Mononuclear cell (primary cell): ENCODE data around the gene NPAS3. TPM values are rescaled to one million over a fixed set of nuclear protein-coding genes. Genes with fewer than 3 reads are reported as not detected.

Experiments used
- H3K27me3 ChIP-seq: 2 replicates; pipeline ENCODE4 v1.6.0; 2011; ENCODE audit warnings: low read length, control low read depth; ENCODE audit not compliant: insufficient read depth
- H3K4me1 ChIP-seq: 2 replicates; pipeline ENCODE4 v1.5.1; 2011; ENCODE audit warnings: mild to moderate bottlenecking, low read length, control low read depth; ENCODE audit not compliant: insufficient read depth
- H3K4me3 ChIP-seq: 2 replicates; pipeline ENCODE4 v1.5.1; 2011; ENCODE audit warnings: mild to moderate bottlenecking, low read length, moderate library complexity
- H3K9me3 ChIP-seq: 2 replicates; pipeline ENCODE4 v1.5.1; 2011; ENCODE audit warnings: low read depth, mild to moderate bottlenecking, control low read depth, low read length
- total RNA-seq: library from RNA; depleted of rRNA; stranded (reverse); fragments of >200 nt; gene quantifications from one replicate; pipeline ENCODE4 v1.2.3, GENCODE V29; 2012

NPAS3 gene
- total RNA-seq, 1 donor: not detected

DNA sequence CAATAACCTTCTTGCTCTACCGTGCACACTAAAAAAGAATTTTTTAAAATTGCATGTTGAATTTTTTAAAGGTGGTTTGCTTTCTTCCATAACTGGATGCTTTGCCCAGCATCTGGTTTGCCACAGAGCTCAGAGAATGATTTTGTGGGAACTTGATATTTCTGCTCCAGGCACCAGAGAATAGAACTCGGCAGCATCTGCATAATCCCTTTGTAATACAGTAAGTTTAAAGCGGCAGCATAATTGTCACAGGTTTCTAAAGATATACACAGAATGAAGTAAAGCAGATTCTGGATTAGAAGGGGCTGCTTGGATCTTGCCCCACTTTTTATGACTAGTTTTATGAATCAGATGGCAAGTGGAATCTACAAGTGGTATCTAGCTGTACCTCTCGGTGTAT, 352.0 kb downstream of the NPAS3 start:
- no peaks in the 10 kb centered on the region for H3K9me3 ChIP-seq
- H3K4me3 ChIP-seq: no peak overlapping the region
- H3K4me1 ChIP-seq: no peaks in the 10 kb centered on the region
- no peaks in the 10 kb centered on the region for H3K27me3 ChIP-seq

DNA sequence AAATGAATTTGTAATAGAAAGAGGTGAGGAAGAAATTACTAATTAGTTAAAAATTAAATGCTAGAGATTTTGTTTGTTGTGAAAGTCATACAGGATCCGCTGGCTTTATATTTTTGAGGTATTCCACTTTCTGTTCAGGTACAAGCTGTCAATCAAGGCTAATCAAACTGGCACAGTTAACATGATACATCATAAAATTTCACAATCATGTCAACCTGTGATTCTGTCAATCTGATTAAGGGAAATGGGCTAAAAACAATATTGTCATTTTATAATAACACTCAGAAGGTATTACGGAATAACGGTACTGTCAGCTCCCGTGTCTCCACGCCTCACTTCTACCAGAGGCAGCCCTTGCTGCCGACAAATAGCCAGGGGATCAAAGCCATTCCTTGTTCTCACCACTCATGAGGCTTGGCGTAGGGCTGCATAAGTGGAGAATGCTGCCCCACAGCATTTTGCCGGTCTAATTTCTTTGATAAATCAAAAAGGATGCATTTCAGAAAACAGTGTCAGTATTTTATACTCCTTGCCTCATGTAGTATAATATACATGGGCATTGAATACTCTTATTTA, 352.9 kb downstream of the NPAS3 start:
- Histone ChIP-seq H3K9me3 (no peaks in the 10 kb centered on the region), H3K27me3 (no peaks in the 10 kb centered on the region), H3K4me3 (no peak overlapping the region), H3K4me1 (no peaks in the 10 kb centered on the region)

DNA sequence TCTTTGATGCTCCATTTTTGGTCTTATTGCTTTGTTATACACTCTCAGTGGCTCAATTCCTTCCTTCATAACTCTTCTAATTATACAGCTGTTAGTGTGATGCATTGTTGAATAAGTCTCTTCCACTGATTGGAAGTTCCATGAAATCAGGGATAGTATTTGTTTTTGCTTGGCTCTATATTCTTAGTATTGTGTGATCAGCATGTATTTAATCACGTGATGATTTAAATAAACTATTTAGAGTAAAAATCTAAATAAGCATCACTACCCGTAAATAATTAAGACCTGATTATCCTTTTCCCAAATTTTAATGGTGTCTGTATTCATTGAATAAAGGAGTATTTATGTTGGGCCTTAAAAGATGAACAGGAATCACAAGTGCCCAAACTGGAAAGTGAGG, 355.7 kb downstream of the NPAS3 start:
- H3K27me3 ChIP-seq: no peaks in the 10 kb centered on the region
- H3K4me1 ChIP-seq: no peaks in the 10 kb centered on the region

DNA sequence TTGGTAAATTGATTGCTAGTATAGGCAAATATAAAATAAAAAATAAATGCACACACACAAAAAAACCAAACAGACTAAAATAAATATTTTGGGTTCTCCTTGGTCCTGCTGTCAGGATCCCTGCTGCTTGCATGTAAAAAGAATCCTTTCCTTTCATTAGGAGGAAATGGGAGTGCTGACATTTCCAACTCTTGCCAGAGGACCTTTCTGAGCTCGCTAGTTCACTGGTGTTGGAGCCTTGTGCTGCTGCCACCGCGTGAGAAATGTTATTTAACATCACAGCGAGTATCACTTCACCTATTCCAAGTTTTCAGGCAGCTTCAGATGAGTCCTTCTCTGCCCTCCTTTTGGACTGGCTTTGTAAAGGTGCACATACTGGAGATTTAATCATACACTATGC, 358.9 kb downstream of the NPAS3 start:
- Histone ChIP-seq H3K4me3 (no peak overlapping the region), H3K27me3 (no peaks in the 10 kb centered on the region), H3K4me1 (no peaks in the 10 kb centered on the region), H3K9me3 (no peaks in the 10 kb centered on the region)

More for the DNA sequence above, 355.7 kb downstream of the NPAS3 start:
- Histone ChIP-seq H3K9me3 (no peaks in the 10 kb centered on the region), H3K4me3 (no peak overlapping the region)

DNA sequence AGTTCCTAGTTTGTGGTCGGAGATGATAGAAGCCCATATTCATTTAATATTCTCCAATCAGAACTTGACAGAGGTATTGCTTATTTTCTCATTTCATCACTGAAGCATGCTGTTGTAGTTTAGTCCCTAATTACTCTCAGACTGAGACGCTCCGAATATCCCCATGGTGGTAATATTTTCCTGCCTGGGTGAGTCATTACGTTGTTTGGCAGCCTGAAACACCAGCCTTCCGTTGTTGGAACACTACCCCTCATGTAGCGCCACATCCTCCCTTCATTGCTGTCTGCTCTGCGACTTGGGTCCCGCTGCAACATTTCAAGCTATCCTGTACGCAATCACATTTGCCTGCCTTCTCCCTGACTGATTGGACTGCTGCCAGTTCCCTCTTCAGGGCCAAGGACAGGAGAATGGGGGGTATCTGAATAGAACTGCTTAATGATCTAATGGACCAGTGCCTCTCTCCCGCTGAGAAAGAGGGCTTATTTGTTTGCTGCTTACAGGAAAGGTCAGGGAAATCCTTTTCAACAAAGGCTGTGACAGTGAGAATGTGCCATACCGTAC, 369.1 kb downstream of the NPAS3 start:
- Histone ChIP-seq H3K4me1 (no peaks in the 10 kb centered on the region), H3K9me3 (no peaks in the 10 kb centered on the region), H3K4me3 (no peak overlapping the region), H3K27me3 (no peaks in the 10 kb centered on the region)

DNA sequence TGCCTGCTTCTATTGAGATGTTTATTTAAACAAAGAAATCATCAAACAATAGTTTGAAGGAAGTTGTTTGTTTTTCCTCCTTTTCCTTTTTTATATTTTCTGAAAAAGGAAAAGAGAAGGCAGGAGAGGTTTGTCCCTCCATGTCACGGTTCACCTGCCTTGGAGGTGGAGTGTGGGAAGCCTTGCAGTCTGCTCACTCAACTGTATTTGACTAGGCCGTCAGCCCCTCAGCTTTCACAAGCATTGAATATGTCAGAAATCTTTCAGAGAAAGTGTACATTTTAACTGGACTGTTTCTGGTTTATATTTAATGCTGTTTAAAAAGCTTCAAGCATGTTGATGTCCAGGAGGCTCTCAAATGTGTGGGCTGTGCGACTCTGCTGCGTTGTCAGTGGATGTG, 370.4 kb downstream of the NPAS3 start:
- Histone ChIP-seq H3K27me3 (no peaks in the 10 kb centered on the region), H3K4me1 (no peaks in the 10 kb centered on the region), H3K9me3 (no peaks in the 10 kb centered on the region), H3K4me3 (no peak overlapping the region)

DNA sequence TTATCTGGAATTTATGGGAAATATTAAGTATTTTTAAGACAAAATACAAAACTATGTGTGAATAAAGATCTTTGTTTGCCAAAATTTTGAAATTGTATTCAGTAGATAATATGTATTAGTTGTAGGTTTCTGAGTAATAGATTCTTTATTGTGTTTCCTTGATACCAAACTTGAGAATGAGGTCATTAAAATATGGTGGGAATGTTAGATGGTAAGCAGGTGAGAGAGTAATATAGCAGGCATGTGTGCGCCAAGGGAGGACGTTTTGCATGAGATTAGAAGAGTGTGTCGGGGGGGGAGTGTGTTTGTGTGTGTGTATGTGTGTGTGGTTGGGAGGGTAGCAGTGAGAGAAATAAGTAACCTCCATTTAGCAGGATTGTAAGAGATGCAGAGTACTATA, 376.5 kb downstream of the NPAS3 start:
- no peak overlapping the region for H3K4me3 ChIP-seq
- H3K9me3 ChIP-seq: no peaks in the 10 kb centered on the region
- no peaks in the 10 kb centered on the region for H3K27me3 ChIP-seq
- no peaks in the 10 kb centered on the region for H3K4me1 ChIP-seq

DNA sequence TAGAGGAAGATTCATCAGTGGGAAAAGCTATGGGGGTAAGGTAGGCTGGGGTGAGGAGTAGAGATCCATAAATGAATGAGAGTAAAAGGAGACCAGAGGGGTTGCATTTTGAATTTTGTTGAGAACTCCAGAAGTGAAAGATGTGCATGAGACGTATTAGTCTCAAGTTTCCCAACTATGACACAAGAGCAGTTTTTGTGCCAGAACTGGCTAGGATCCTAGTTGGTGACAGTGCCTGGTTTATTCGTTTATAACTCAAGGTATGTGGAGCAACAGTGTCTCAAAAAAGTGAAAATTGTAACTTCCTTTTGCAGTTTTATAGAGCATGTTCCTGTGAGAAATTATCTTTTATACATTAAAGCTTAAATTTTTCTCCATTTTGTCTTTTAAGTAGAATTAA, 377.0 kb downstream of the NPAS3 start:
- H3K27me3 ChIP-seq: no peaks in the 10 kb centered on the region
- no peaks in the 10 kb centered on the region for H3K4me1 ChIP-seq
- no peaks in the 10 kb centered on the region for H3K9me3 ChIP-seq
- no peak overlapping the region for H3K4me3 ChIP-seq

DNA sequence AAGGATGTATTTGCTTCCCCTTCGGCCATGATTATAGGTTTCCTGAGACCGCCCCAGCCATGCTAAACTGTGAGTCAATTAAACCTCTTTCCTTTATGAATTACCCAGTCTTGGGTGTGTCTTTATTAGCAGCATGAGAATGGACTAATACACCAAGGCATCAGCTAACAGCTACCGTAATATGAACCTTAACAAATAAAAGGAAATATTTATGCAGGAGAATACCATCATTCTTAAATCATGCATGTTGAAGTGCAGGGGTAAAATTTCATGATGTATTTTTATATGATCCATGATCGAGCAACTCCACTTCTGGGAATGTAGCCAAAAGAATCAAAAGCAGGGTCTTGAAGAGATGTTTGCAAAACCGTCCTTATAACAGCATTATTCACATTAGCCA, 379.0 kb downstream of the NPAS3 start:
- Histone ChIP-seq H3K4me3 (no peak overlapping the region), H3K9me3 (no peaks in the 10 kb centered on the region), H3K4me1 (no peaks in the 10 kb centered on the region), H3K27me3 (no peaks in the 10 kb centered on the region)

DNA sequence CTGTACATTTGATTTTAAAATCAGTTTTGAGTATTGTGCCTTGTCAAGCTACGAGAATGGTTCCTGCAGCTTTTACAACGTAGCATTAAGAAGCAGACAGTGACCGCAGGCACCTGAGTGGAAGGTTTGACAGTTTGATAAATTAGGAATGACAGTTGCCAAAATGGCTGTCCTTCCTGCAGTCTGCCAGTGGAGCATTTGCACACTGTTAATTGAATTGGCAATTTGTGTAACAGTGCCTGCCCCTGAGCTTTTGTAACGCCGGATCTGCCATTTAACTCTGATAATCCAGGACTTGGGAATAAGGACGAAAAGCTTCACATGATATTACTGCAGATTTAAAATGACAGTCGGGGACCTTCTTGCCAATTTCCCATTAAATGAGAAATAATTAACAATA, 385.3 kb downstream of the NPAS3 start:
- Histone ChIP-seq H3K4me3 (no peak overlapping the region), H3K9me3 (no peaks in the 10 kb centered on the region), H3K27me3 (no peaks in the 10 kb centered on the region), H3K4me1 (no peaks in the 10 kb centered on the region)

DNA sequence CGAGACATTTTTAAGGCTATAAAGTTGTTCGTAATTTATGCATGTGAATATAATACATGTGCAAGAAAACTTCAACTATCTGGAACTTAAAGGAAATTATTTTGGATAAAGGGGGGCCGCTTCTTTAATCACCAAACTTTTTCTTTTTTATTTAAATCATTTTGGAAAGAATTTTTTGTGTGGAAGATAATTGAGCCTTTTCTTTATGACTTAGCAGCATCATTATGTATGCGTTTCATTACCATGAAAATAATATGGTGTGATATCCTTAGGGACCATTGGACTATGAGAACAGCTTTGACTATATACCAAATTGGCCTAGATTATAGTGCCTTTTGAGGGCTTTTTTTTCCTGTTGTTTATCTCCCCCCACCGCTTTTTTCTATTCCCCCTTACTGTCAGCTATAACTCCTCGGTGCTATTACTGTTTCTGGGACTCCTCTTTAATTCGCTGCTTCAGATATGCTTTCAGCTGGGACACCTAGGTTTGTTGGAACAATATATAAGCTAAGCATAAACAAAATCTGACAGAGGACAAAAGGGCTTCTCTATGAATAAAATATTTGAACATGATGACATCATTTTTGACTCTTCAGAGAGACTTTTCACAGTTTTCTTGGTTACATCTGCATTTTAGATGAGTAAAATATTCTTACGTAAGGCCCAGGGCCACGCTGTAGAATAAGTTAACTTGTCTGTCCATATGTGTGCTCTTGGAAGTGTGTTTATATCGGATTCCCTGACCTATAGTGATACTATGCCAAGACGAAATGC, 392.7 kb downstream of the NPAS3 start:
- H3K27me3 ChIP-seq: no peaks in the 10 kb centered on the region
- no peak overlapping the region for H3K4me3 ChIP-seq
- no peaks in the 10 kb centered on the region for H3K9me3 ChIP-seq
- H3K4me1 ChIP-seq: no peaks in the 10 kb centered on the region

DNA sequence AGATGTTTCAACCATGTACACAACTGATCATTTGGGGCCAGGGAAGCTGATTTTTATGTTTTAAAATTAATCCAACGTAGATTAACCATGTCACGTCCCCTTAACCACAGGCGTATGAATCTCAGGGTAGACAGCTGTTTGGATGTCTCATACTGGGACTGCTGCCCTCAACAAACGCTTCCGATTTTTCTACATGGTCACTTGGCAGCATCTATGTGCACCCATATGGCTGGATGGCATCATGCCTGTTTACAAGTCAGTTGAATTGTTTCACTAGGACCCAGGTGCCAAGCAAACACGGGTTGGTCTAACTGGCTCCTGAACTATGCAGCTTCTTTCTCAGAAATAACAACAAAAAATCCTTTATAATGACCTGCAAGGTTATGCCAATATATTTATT, 393.8 kb downstream of the NPAS3 start:
- H3K9me3 ChIP-seq: no peaks in the 10 kb centered on the region
- H3K4me3 ChIP-seq: no peak overlapping the region
- no peaks in the 10 kb centered on the region for H3K27me3 ChIP-seq
- H3K4me1 ChIP-seq: no peaks in the 10 kb centered on the region

DNA sequence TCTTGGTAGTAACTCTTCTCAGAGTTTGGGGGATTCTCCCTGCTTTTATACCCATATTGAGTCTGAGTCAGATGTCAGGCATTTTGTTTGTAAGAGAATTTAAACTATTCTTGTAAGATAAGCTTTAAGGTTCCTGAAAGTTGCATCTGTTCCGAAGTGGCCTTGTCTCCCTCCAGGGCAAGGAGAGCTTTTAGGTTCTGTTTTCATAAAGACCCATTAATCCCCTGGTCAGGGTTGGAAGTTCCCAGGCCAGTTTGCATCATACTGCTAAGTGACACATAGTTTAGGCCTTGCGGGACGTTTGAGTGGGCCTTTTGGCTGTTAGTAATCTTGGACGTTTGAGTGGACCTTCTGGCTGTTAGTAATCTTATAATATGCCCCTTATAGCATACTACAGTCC, 396.7 kb downstream of the NPAS3 start:
- H3K9me3 ChIP-seq: no peaks in the 10 kb centered on the region
- no peaks in the 10 kb centered on the region for H3K27me3 ChIP-seq
- no peak overlapping the region for H3K4me3 ChIP-seq
- H3K4me1 ChIP-seq: no peaks in the 10 kb centered on the region

DNA sequence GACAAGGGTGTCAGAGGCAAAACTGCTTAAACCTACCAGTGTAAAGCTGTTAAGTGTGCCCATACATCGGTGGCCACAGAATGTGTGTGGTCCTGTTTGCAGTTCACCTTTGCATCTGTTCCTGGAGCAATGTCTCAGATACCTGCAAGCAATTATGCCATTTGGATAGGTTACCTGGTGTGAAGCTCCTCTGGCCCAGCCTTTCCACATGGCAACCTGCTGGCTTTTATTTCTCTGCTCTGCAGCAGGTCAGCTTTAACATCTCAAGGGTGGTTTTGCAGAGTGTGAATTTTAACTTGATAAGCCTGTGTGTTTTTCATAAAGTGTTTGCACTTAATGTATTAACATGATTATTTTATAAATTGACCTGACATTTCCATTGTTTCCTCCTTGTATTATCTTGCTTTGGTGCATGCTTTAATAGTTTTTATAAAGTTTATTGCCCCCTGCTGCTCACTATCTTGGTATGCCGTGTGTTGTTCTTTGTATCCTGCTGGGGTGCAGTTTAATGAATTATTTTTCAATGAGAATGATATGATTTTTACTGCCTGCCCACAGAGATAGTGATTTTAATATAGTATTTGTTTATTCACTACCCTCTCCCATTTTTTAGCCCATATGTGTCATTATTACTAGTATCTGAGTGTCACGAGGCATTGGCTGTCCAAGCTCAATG, 403.8 kb downstream of the NPAS3 start:
- Histone ChIP-seq H3K4me3 (no peak overlapping the region), H3K27me3 (no peaks in the 10 kb centered on the region), H3K4me1 (no peaks in the 10 kb centered on the region), H3K9me3 (no peaks in the 10 kb centered on the region)

DNA sequence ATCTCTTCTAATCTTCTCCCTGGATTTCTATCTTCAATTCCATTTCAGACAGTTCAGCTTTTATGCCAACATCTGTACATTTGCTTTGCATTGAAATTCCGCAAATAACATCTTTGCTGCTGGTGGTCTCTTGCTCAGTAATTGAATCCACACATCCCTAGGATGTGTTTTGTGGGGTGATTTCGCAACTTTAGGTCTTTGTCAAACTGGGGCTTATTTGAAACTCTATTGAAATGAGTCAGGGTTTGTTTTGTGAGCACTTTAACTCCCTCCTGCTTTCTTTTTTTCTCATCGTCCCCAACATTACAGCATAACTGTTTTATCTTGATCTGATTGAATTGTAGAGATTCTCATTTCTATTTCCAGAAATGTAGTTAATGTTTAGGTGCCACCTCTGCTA, 404.3 kb downstream of the NPAS3 start:
- H3K4me3 ChIP-seq: no peak overlapping the region
- H3K9me3 ChIP-seq: no peaks in the 10 kb centered on the region
- H3K4me1 ChIP-seq: no peaks in the 10 kb centered on the region
- no peaks in the 10 kb centered on the region for H3K27me3 ChIP-seq
